Trophoblast cell (in vitro differentiated cells and primary cell): ENCODE data around the gene B3GAT2.

ENCODE experiments used
- DNase-seq, 2 donors: peaks; one replicate each; pipeline ENCODE4 v3.0.0-alpha.2; 2016
- H2AFZ ChIP-seq: 2 replicates; pipeline ENCODE4 v1.6.1; 2013; ENCODE audit warnings: low read length, moderate library complexity, mild to moderate bottlenecking; ENCODE audit not compliant: insufficient read depth, poor library complexity
- H2AK5ac ChIP-seq: 2 replicates; pipeline ENCODE4 v1.6.1; 2013; ENCODE audit warnings: mild to moderate bottlenecking, low read length
- H2BK120ac ChIP-seq: 2 replicates; pipeline ENCODE4 v1.6.1; 2013; ENCODE audit warnings: low read length, mild to moderate bottlenecking, moderate library complexity; ENCODE audit not compliant: insufficient read depth, poor library complexity
- H2BK12ac ChIP-seq: 2 replicates; pipeline ENCODE4 v1.6.1; 2013; ENCODE audit warnings: mild to moderate bottlenecking, low read length, moderate library complexity
- H2BK5ac ChIP-seq: 2 replicates; pipeline ENCODE4 v1.6.1; 2013; ENCODE audit warnings: low read length, low read depth, moderate library complexity, mild to moderate bottlenecking; ENCODE audit not compliant: poor library complexity
- H3K14ac ChIP-seq: 2 replicates; pipeline ENCODE4 v1.6.1; 2013; ENCODE audit warnings: mild to moderate bottlenecking, low read length
- H3K18ac ChIP-seq: 2 replicates; pipeline ENCODE4 v1.6.1; 2013; ENCODE audit warnings: mild to moderate bottlenecking, low read length
- H3K23ac ChIP-seq: 2 replicates; pipeline ENCODE4 v1.6.1; 2013; ENCODE audit warnings: low read length
- H3K27ac ChIP-seq: 2 replicates; pipeline ENCODE4 v1.5.1; 2013; ENCODE audit warnings: low read depth, mild to moderate bottlenecking, inconsistent platforms, low read length, moderate library complexity
- H3K27me3 ChIP-seq: 2 replicates; pipeline ENCODE4 v1.6.1; 2013; ENCODE audit warnings: inconsistent platforms, mild to moderate bottlenecking, low read length, moderate library complexity; ENCODE audit not compliant: insufficient read depth
- H3K36me3 ChIP-seq, 2 experiments: 1 replicate in 1 of 2; 2 replicates in 1 of 2; pipeline ENCODE4 v1.6.1; 2013; ENCODE audit warnings: low read length in 2 of 2, mild to moderate bottlenecking in 2 of 2, moderate library complexity in 1 of 2; ENCODE audit not compliant: insufficient read depth in 2 of 2, control insufficient read depth in 1 of 2
- H3K4ac ChIP-seq: 2 replicates; pipeline ENCODE4 v1.6.1; 2013; ENCODE audit warnings: low read depth, mild to moderate bottlenecking, low read length, moderate library complexity
- H3K4me1 ChIP-seq, 2 experiments: 1 replicate in 1 of 2; 2 replicates in 1 of 2; pipeline ENCODE4 v1.6.1; 2013; ENCODE audit warnings: low read length in 2 of 2, mild to moderate bottlenecking in 2 of 2, moderate library complexity in 1 of 2; ENCODE audit not compliant: insufficient read depth in 2 of 2, control insufficient read depth in 1 of 2
- H3K4me2 ChIP-seq: 2 replicates; pipeline ENCODE4 v1.6.1; 2013; ENCODE audit warnings: inconsistent platforms, mild to moderate bottlenecking, low read length, moderate library complexity
- H3K4me3 ChIP-seq: 2 replicates; pipeline ENCODE4 v1.5.1; 2013; ENCODE audit warnings: mild to moderate bottlenecking, low read depth, low read length, inconsistent platforms
- H3K79me1 ChIP-seq: one replicate; pipeline ENCODE4 v1.6.1; 2013; ENCODE audit warnings: low read length
- H3K79me2 ChIP-seq: 2 replicates; pipeline ENCODE4 v1.6.1; 2013; ENCODE audit warnings: low read length, mild to moderate bottlenecking; ENCODE audit not compliant: control insufficient read depth, insufficient read depth, poor library complexity
- H3K9ac ChIP-seq: 2 replicates; pipeline ENCODE4 v1.6.1; 2013; ENCODE audit warnings: mild to moderate bottlenecking, low read length
- H3K9me3 ChIP-seq: 2 replicates; pipeline ENCODE4 v1.6.1; 2013; ENCODE audit warnings: low read depth, mild to moderate bottlenecking, control low read depth, inconsistent platforms, low read length; ENCODE audit not compliant: insufficient read depth
- H4K12ac ChIP-seq: 2 replicates; pipeline ENCODE4 v1.6.1; 2013; ENCODE audit warnings: low read depth, mild to moderate bottlenecking, low read length, moderate library complexity
- H4K8ac ChIP-seq: 2 replicates; pipeline ENCODE4 v1.6.1; 2013; ENCODE audit warnings: low read depth, mild to moderate bottlenecking, low read length, moderate library complexity
- H4K91ac ChIP-seq: one replicate; pipeline ENCODE4 v1.6.1; 2013; ENCODE audit warnings: low read depth, mild to moderate bottlenecking, low read length, moderate library complexity
- WGBS: extraction: QIAGEN DNeasy Blood & Tissue Kit; methylation state at CpG from one replicate; pipeline ENCODE4 v1.1.7; 2013; ENCODE audit warnings: missing lambda C conversion rate; ENCODE audit not compliant: insufficient read length, insufficient coverage; ENCODE audit errors: extremely low coverage; 5-methylcytosine and 5-hydroxymethylcytosine counted together

Gene B3GAT2

GRCh38 chr6:70838907-70839285 lies 118.0 kb downstream of the B3GAT2 start:
- no peak overlapping the region for H4K91ac ChIP-seq
- no peak overlapping the region for H3K4ac ChIP-seq
- no peak overlapping the region for H4K12ac ChIP-seq
- H3K14ac ChIP-seq: no peak overlapping the region
- H2BK5ac ChIP-seq: no peak overlapping the region
- no peak overlapping the region for H2AFZ ChIP-seq
- no CpG with 5 or more reads among the region's 2 CpGs for WGBS
- H3K9me3 ChIP-seq: no peaks in the 10 kb centered on the region
- no peak overlapping the region for H4K8ac ChIP-seq
- no peak overlapping the region for H2BK120ac ChIP-seq
- H3K79me1 ChIP-seq: no peaks in the 10 kb centered on the region
- no peaks in the 10 kb centered on the region for H3K4me1 ChIP-seq
- H2AK5ac ChIP-seq: no peak overlapping the region
- no peak overlapping the region for H3K23ac ChIP-seq
- no peak overlapping the region for H3K4me2 ChIP-seq
- H3K4me3 ChIP-seq: no peak overlapping the region
- no peak overlapping the region for H2BK12ac ChIP-seq
- no peak overlapping the region for H3K9ac ChIP-seq
- H3K79me2 ChIP-seq: no peaks in the 10 kb centered on the region
- H3K36me3 ChIP-seq: no peaks in the 10 kb centered on the region
- no peak for DNase-seq
- no peak overlapping the region for H3K18ac ChIP-seq
- H3K27me3 ChIP-seq: no peaks in the 10 kb centered on the region
- H3K27ac ChIP-seq: no peak overlapping the region

GRCh38 chr6:70834520-70834919 lies 122.3 kb downstream of the B3GAT2 start:
- no peaks in the 10 kb centered on the region for H3K79me1 ChIP-seq
- no peak overlapping the region for H2BK12ac ChIP-seq
- no peaks in the 10 kb centered on the region for H3K36me3 ChIP-seq
- H3K9ac ChIP-seq: no peak overlapping the region
- H4K8ac ChIP-seq: no peak overlapping the region
- no peak overlapping the region for H3K4me3 ChIP-seq
- H2AK5ac ChIP-seq: no peak overlapping the region
- H3K79me2 ChIP-seq: no peaks in the 10 kb centered on the region
- H4K12ac ChIP-seq: no peak overlapping the region
- H3K23ac ChIP-seq: no peak overlapping the region
- H3K9me3 ChIP-seq: no peaks in the 10 kb centered on the region
- no CpG with 5 or more reads among the region's 2 CpGs for WGBS
- no peak overlapping the region for H3K27ac ChIP-seq
- no peak overlapping the region for H3K18ac ChIP-seq
- no peak overlapping the region for H2BK120ac ChIP-seq
- no peak overlapping the region for H3K4me2 ChIP-seq
- DNase-seq: no peak
- H4K91ac ChIP-seq: no peak overlapping the region
- no peak overlapping the region for H2BK5ac ChIP-seq
- no peaks in the 10 kb centered on the region for H3K4me1 ChIP-seq
- H3K4ac ChIP-seq: no peak overlapping the region
- H3K14ac ChIP-seq: no peak overlapping the region
- no peak overlapping the region for H2AFZ ChIP-seq
- no peaks in the 10 kb centered on the region for H3K27me3 ChIP-seq

- Histone ChIP-seq H2BK120ac (no peak overlapping the region), H3K79me2 (no peaks in the 10 kb centered on the region), H3K4me3 (no peak overlapping the region), H3K4ac (no peak overlapping the region), H3K9ac (no peak overlapping the region), H2BK12ac (no peak overlapping the region), H3K27me3 (no peaks in the 10 kb centered on the region), H2AK5ac (no peak overlapping the region), H4K91ac (no peak overlapping the region), H3K27ac (no peak overlapping the region), H3K9me3 (no peaks in the 10 kb centered on the region), H4K8ac (no peak overlapping the region), H3K14ac (no peak overlapping the region), H3K18ac (no peak overlapping the region), H3K36me3 (peaks cover 0 to 1% of the 10 kb centered on the region in 2 experiments), H2AFZ (no peak overlapping the region), H3K79me1 (no peaks in the 10 kb centered on the region), H3K4me1 (no peaks in the 10 kb centered on the region), H4K12ac (no peak overlapping the region), H3K23ac (no peak overlapping the region), H3K4me2 (no peak overlapping the region), H2BK5ac (no peak overlapping the region)
- no peak for DNase-seq
- no CpG with 5 or more reads among the region's 3 CpGs for WGBS
Measured at GRCh38 chr6:70831427-70831826, 125.4 kb downstream of the B3GAT2 start.

- H2BK5ac ChIP-seq: no peak overlapping the region
- no peak for DNase-seq
- no peak overlapping the region for H2BK120ac ChIP-seq
- peaks cover 0 to 1% of the 10 kb centered on the region in 2 experiments for H3K36me3 ChIP-seq
- no peaks in the 10 kb centered on the region for H3K79me2 ChIP-seq
- no peak overlapping the region for H4K8ac ChIP-seq
- no peaks in the 10 kb centered on the region for H3K9me3 ChIP-seq
- H3K4me1 ChIP-seq: no peaks in the 10 kb centered on the region
- H3K79me1 ChIP-seq: no peaks in the 10 kb centered on the region
- H4K91ac ChIP-seq: no peak overlapping the region
- H2AK5ac ChIP-seq: no peak overlapping the region
- no peak overlapping the region for H3K4me2 ChIP-seq
- no peak overlapping the region for H2BK12ac ChIP-seq
- no peak overlapping the region for H2AFZ ChIP-seq
- no peak overlapping the region for H3K18ac ChIP-seq
- H3K27ac ChIP-seq: no peak overlapping the region
- no peaks in the 10 kb centered on the region for H3K27me3 ChIP-seq
- H3K23ac ChIP-seq: no peak overlapping the region
- no peak overlapping the region for H3K4ac ChIP-seq
- H3K9ac ChIP-seq: no peak overlapping the region
- H4K12ac ChIP-seq: no peak overlapping the region
- no CpG with 5 or more reads among the region's 1 CpG for WGBS
- H3K14ac ChIP-seq: no peak overlapping the region
- H3K4me3 ChIP-seq: no peak overlapping the region
Measured at GRCh38 chr6:70823651-70824050, 133.2 kb downstream of the B3GAT2 start.
